ENCODE data around the gene SERPINA12.

The SERPINA12 gene

GRCh38 chr14:94462763-94463572, 46.3 kb downstream of the SERPINA12 start:
- no peak for FAIRE-seq

GRCh38 chr14:94462219-94462551, 47.1 kb downstream of the SERPINA12 start:
- no peak for FAIRE-seq

DNA sequence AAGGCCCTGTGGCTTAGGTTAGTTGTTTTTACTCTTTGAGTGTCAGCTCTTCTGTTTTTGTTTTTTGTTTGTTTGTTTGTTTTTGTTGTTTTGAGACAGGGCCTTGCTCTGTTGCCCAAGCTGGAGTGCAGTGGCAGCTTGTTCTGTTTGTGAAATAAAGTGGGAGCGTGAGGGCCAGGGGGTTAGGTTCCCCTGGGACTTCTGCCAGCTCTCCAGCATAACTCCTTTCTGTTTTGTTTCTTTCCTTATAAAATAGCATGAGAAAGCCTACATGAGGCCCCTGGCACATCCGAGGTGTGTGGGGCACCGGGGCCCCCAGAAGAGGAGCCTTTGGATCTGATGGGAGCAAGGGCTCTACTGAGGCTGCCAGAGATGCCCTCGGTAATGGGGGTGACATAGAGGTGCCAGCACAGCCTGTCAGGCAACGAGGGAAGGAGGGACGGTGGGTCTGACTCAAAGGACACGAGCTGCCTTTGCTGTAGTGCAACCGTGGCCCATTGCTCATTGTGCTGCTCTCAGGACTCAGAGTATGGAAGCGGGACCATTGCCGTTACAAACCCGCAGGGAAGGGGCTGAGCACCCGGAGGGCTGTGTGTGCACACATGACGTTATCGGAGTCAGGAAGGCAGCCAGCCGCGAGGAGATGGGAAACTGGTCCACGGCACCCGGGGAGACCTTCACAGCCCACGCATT, 47.6 kb downstream of the SERPINA12 start:
- FAIRE-seq = no peak

- FAIRE-seq = no peak
These were observed 48.4 kb downstream of the SERPINA12 start for GRCh38 chr14:94460631-94461416.

DNA sequence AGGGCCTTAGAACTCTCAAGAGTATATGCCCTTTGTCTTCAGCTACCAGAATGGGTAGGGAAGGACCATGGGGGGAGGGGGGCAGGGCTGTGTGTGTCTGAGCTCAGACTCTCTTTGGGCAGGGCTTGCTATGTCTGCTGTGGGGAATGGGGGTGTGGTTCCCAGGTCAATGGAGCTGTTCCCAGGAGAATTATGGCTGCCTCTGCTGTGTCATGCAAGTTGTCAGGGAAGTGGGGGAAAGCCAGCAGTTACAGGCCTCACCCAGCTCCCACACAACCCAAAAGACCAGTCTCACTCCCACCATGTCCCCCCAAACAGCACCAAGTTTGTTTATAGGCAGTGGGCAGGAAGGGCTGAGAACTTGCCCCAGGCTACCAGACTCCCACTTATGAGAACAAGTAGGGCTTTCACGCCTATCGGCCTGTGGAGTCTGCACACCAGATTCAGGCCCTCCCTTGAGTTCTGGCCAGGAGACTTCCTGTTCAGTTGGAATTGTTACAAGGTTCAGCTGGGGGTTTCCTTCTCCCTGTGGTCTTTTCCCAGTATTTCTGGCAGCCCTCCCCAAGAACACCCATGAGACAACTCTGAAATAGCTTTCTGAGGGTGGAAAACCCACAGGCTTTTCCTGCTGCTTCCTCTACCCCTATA, 50.6 kb downstream of the SERPINA12 start:
- FAIRE-seq = no peak

GRCh38 chr14:94458096-94458495, 51.2 kb downstream of the SERPINA12 start:
- FAIRE-seq = no peak

GRCh38 chr14:94455928-94456327, 53.3 kb downstream of the SERPINA12 start:
- no peak for FAIRE-seq

DNA sequence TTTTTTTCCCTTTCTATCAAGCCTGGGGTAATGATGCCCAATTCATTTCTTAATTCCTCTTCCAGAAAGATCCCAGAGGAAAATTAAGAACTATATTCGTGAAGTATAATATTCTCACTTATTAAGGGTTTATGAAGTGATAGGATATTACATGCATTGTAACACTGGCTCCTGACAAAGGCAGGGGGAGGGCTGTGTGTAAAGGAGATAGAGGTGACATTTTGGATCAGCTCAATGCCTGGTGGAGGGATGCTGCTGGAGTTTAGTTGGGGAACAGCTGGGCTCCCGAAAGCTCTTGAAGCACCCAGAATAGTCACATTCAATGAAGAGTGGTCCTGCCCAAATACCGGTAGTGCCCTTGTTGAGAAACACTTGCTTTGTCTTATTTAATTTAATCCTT, 57.4 kb downstream of the SERPINA12 start:
- no peak for FAIRE-seq

- FAIRE-seq = no peak
These were observed 58.0 kb downstream of the SERPINA12 start for GRCh38 chr14:94451091-94451771.

DNA sequence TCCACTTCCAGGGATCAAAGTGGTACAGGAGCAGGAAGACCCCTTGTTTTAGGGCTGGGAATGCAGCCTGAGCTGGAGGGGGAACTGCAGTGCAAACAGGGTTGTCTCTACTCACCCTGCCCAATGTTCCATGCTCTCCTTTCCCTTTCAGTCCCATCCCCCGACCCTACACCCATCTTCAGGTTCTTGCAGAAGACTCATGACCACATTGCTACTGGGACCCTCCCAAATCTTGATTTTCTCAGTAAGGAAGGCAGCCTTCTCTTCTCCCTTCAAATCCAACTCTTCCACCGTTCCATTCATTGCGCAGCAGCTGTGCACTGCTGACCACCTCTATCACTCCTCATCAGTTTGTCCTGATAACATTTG, 58.6 kb downstream of the SERPINA12 start:
- FAIRE-seq = no peak

DNA sequence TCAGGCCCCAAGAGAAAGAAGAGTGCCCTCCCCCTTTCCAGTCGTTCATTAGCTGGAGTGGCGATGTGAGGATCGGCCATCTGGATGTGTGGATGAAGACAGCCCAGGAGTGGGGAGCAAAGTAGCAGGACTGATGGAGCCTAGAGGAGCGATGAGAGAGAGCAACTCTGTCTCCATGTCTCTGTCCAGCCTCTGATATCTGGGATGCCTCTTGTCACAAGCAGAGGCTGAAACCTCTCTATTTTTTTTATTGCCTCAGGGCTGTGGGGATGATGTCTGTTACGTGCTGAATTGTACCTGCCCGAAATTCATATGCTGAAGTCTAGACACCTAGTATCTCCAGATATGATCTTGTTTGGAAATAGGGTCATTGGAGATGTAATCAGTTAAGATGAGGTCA, 59.3 kb downstream of the SERPINA12 start:
- no peak for FAIRE-seq

DNA sequence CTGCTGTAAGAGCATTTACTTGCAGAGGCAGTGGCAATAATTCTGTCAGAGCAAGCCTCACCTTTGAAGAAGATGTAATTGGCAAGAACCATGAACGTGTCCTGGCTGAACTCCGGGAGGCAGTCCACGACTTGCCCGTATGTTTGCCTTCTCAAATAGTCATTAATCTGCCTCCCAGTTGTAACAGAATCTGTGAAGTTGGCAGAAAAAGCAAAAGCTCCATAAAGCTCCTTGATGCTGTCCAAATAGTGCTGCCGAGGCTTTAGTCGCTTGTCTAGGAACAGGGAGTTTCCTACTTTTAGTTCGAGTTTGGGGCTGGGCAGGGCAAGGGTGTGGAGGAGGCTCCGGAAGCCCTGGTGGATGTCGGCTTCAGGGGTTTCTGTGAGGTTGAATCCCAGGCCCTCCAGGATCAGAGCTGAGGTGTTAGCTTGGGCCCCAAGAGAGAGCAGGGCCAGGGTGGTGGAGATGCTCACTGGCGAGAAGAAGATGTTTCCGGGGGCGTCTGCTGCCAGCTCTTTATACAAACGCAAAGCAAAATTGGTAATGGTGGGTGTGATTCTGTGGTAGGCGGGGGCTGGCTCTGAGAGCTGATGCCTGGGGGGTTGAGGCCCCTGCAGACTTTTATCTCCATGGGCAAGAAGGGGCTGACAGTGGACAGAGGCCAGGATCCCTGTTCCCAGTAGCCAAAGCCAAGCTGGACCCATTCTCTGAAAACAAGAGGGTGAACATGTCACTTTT, 61.0 kb downstream of the SERPINA12 start:
- no peak for FAIRE-seq

GRCh38 chr14:94447206-94447605, 62.1 kb downstream of the SERPINA12 start:
- no peak for FAIRE-seq

- FAIRE-seq = no peak
These were observed 63.1 kb downstream of the SERPINA12 start for GRCh38 chr14:94446126-94446525.

DNA sequence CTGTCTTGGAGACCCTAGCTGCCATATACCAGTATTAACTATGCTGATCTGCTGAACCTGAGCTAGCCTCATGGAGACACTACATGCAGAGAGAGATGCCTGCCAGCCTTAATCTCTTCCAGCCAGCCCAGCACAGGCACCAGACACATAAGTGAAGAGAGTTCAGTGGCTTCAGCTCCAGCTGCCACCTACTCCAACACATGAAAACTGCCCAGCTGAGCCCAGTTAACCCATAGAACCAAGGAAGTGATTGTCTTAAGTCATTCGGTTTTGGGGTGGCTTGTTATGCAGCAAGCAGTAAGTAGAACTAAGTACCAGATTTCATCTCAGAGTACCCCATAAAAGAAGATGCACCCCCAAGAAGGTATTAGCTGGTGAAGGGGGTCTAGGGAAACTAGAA, 64.3 kb downstream of the SERPINA12 start:
- FAIRE-seq = no peak

DNA sequence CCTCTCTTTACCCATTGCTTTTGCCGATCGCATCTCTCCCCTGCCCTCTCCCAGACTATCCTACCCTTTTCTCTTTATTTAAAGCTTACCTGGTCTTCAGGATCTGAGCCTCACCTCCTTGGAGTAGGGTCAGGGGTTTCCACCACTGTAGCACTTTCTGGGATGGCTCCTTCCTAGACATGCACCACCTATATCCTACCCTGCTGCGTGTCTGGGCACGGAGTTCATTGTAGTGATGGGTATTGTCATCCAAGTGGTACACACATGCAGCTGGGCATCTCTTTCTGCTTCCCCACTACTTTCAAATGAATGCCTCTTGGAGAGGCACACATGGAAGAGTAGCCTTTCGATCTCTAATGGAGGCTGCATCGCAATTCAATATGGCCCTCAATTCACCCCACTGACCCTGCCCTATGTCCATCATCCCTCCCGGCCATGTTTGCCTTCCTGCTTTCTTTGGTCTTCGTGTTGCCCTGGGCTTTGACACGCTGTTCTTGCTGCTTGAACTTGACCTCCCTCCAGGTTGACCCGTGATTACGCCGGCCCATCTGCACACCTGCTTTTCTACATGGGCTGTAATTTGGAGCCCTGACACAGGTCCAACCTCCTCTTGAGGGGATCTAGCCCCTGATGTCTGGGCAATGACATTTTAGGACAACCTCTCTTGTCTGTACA, 67.6 kb downstream of the SERPINA12 start:
- FAIRE-seq = no peak

DNA sequence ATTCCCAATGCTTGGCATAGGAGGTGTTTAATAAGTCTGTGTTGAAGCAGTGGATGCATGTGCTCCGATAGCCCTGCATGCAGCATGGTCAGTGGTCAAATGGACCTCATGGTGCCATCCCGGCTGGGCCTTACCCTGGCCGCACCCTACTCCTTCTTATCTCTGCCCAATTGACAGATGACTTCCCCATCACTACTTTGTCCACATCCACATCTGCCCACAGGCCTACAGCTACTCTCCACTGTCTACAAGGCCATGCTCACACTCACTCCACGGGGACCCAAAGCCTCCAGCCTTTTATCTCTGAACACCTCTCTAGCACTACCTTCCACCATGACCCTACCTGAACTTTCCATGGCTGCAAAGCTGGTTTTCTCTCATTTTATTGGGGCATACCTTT, 68.1 kb downstream of the SERPINA12 start:
- no peak for FAIRE-seq

DNA sequence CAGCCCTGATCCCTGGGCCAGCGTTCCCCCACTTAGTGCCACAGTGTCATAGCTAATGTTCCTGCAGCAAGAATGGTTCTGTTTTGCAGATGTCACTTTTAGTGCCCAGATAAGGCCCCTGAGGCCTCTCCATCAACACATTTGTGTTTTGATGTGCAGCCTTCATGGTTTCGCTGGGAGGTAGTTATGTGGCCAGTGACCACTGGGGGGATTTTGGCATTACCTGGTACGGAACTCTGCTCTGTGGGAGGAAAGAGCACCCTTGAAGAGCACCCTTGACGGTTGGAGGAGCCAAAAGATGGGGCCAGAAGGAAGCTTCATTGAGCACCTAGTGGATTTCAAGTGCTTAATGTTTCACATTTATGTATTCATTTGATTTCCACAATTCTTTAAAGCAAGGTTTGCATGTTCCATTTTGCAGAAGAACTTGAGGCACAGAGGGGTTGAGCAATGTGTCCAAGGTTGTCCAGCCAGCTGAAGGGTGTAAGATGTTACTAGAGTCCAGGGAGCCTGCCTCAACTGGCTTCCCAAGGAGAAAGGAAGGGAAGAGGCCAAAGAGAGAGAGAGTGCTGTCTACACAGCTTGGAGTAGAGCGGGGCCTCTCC, 69.7 kb downstream of the SERPINA12 start:
- FAIRE-seq = no peak
